ENCODE measurements around the gene EBI3.

DNA sequence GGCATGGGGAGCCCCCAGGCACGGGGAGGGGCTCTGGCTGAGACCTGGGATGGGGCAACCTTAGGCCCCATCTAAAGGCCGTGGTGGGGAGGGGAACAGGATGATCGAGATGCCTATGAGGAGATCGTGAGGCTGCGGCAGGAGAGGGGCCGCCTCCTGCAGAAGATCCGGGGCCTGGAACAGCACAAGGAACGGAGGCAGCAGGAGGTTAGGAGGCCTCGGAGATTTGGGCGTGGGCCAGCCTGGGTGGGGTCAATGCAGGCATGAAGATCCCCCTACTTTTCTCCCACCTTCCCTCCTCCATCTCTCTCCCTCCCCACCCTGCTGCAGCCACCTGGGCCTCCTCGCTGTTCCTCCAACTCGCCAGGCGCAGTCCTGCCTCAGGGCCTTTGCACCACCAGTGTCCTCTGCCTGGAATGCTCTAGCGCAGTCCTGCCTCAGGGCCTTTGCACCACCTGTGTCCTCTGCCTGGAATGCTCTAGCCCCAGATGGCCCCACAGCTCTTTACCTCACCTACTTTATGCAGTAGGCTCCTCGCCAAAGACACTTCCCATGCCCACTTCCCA, 19.1 kb upstream of the EBI3 start:
- TF ChIP-seq, protein P1, sequence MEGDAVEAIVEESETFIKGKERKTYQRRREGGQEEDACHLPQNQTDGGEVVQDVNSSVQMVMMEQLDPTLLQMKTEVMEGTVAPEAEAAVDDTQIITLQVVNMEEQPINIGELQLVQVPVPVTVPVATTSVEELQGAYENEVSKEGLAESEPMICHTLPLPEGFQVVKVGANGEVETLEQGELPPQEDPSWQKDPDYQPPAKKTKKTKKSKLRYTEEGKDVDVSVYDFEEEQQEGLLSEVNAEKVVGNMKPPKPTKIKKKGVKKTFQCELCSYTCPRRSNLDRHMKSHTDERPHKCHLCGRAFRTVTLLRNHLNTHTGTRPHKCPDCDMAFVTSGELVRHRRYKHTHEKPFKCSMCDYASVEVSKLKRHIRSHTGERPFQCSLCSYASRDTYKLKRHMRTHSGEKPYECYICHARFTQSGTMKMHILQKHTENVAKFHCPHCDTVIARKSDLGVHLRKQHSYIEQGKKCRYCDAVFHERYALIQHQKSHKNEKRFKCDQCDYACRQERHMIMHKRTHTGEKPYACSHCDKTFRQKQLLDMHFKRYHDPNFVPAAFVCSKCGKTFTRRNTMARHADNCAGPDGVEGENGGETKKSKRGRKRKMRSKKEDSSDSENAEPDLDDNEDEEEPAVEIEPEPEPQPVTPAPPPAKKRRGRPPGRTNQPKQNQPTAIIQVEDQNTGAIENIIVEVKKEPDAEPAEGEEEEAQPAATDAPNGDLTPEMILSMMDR (IDR thresholded peaks at IDR 0.05; ENCODE audit: low read depth, low read length, poor library complexity, severe bottlenecking) = no peak
- no peak for TF ChIP-seq EZH2phosphoT487 (IDR thresholded peaks at IDR 0.05; ENCODE audit: borderline replicate concordance, low read length)

Data from DOHH2 (cell line).